Measurements from ENCODE around the gene COL2A1.
A peak's percentile ranks its signal among the peaks of the same experiment; 100 is the strongest.

The COL2A1 gene

DNA sequence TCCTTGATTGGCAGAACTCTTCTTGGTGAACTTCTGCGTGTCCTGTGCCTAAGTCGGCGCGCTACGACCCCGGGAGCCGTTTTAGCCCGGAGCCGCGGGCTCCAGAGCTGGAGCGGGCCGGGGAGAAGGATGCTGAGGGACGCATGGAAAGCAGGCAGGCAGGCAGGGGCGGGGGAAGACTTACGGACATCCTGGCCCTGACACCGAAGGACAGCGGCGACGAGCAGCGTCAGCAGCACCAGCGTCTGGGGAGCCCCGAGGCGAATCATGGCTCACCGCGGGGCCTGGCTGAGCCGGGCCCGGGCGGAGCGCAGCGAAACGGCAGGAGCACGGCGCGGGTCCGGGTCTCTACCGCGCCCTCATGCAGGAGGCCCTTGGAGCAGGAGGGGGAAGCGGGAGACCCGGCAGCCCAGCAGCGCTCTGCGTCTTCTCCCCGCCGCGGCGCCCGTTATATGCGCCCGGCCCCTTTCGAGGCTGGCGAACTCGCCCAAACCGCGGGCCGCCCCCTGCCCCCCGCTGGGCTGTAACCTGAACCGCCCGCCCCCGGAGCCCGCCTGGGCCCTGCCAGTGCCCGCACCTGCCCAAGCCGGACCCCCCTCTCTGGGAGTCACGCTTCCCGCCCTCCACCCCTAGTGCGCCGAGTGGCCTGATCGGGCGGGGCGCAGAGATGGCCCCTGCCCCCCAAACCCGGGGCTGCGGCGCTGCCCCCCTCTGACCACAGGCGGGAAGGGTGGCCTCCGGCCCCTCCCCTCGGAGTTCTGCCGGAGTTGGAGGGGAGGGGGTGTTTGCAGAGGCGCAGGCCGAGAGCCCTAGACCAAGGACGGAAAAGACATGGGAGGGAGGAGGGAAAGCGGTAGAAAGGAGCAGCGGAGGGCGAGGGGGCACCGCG, at the start of gene COL2A1:
Gene COL2A1, minus strand, starts transcription at position 424 of the 889 bp plus-strand sequence. Its CDS starts 155 bp downstream, at position 269.
- H3K27me3 ChIP-seq (ENCODE audit: low read depth, low read length) = peaks cover 53% of the 10 kb centered on the region
- peaks cover 22 to 39% of the 10 kb centered on the region in 2 donors for H3K4me1 ChIP-seq (ENCODE audit: control insufficient read depth in 1 of 2, insufficient read depth in 2 of 2, low read length in 2 of 2)
- H3K27ac ChIP-seq (ENCODE audit: low read length) = no peak within 1 kb of the TSS
- no peaks in the 10 kb centered on the region for H3K9me3 ChIP-seq (ENCODE audit: control insufficient read depth in 1 of 2, low read length in 2 of 2)
- peak within 1 kb of the TSS; percentile 44 to 60 for H3K4me3 ChIP-seq (ENCODE audit: low read depth in 1 of 2, low read length in 2 of 2)
- H3K36me3 ChIP-seq (ENCODE audit: control insufficient read depth in 1 of 2, insufficient read depth in 2 of 2, low read length in 2 of 2) = no peaks in the 10 kb centered on the region

DNA sequence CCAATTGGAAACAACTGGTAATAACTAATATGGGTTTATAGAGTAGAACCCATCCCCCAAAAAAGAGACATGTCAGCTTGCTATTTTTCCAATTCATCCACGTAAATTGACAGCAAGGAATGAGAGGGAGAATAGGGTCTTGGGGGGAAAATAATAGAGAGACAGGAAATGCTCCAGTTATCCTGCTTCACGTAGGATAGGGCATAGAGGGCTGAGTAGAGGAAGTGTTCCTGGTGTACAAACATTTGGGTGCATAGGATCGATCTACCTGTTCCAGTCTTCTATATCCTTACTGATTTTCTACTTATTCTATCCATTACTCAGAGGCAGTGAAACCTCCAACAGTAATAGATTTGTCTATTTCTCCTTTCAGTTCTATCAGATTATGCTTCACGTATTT, 49.6 kb upstream of the COL2A1 start:
- Histone ChIP-seq H3K27ac (ENCODE audit: low read length) (no peak overlapping the region), H3K9me3 (ENCODE audit: control insufficient read depth in 1 of 2, low read length in 2 of 2) (no peaks in the 10 kb centered on the region), H3K36me3 (ENCODE audit: control insufficient read depth in 1 of 2, insufficient read depth in 2 of 2, low read length in 2 of 2) (peaks cover 6 to 20% of the 10 kb centered on the region in 2 donors), H3K4me1 (ENCODE audit: control insufficient read depth in 1 of 2, insufficient read depth in 2 of 2, low read length in 2 of 2) (no peaks in the 10 kb centered on the region), H3K27me3 (ENCODE audit: low read depth, low read length) (no peaks in the 10 kb centered on the region), H3K4me3 (ENCODE audit: low read depth in 1 of 2, low read length in 2 of 2) (no peak overlapping the region)

DNA sequence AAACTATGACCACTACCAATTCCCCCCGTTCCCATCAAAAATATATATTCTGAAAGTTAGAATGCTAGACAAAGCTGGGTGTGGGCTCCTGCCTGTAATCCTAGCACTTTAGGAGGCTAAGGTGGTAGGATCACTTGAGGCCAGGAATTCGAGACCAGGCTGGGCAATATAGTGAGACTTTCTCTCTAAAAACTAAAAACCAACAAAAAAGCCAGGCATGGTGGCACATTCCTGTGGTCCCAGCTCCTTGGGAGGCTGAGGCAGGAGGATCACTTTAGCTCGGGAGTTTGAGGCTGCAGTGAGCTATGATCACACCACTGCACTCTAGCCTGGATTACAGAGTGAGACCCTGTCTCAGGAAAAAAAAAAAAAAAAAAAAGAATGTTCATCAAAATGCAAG, 48.8 kb upstream of the COL2A1 start:
- H3K27ac ChIP-seq (ENCODE audit: low read length) = no peak overlapping the region
- H3K27me3 ChIP-seq (ENCODE audit: low read depth, low read length) = no peaks in the 10 kb centered on the region
- no peaks in the 10 kb centered on the region for H3K9me3 ChIP-seq (ENCODE audit: control insufficient read depth in 1 of 2, low read length in 2 of 2)
- no peak overlapping the region for H3K4me3 ChIP-seq (ENCODE audit: low read depth in 1 of 2, low read length in 2 of 2)
- H3K36me3 ChIP-seq (ENCODE audit: control insufficient read depth in 1 of 2, insufficient read depth in 2 of 2, low read length in 2 of 2) = peaks cover 4 to 18% of the 10 kb centered on the region in 2 donors
- H3K4me1 ChIP-seq (ENCODE audit: control insufficient read depth in 1 of 2, insufficient read depth in 2 of 2, low read length in 2 of 2) = no peaks in the 10 kb centered on the region

DNA sequence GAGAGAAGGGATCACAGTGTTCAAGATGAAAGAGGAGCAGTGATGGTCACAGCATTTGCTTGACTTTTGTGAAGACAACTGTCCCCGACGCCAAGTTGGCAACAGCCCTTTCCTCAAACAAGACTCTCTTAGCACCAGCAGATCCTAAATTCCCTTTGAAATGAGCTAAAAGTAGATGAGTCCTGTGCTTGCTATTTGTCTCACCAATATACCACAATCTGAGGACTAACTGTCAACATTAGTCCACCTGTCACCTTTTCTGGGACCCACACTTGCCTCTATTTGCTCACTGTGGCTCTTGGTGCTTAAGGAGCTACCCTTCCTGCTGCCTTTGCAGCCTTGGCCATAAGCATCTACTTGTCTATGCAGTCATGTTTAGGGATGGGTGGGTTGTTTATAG, 47.4 kb upstream of the COL2A1 start:
- peaks cover 17 to 27% of the 10 kb centered on the region in 2 donors for H3K36me3 ChIP-seq (ENCODE audit: control insufficient read depth in 1 of 2, insufficient read depth in 2 of 2, low read length in 2 of 2)
- no peaks in the 10 kb centered on the region for H3K27me3 ChIP-seq (ENCODE audit: low read depth, low read length)
- no peak overlapping the region for H3K4me3 ChIP-seq (ENCODE audit: low read depth in 1 of 2, low read length in 2 of 2)
- H3K4me1 ChIP-seq (ENCODE audit: control insufficient read depth in 1 of 2, insufficient read depth in 2 of 2, low read length in 2 of 2) = no peaks in the 10 kb centered on the region
- no peaks in the 10 kb centered on the region for H3K9me3 ChIP-seq (ENCODE audit: control insufficient read depth in 1 of 2, low read length in 2 of 2)
- no peak overlapping the region for H3K27ac ChIP-seq (ENCODE audit: low read length)

DNA sequence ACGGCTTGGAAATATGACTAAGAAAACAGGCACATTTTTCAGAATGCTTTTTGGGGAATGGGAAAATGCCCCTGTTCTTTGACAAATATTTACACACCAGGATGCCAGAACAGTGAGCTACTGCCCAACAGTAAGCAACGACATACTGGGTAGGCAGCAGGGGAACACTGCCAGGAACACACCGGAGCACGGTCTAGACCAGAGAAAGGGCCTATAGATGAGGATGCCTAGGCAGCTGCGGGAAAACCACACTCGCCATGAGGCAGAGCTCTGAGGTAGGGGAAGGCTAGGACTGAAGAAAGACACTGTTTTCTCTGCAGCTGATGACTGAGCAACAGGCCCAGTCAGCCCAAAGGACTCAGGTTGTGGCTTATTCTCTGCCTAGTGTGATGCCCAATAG, 45.9 kb upstream of the COL2A1 start:
- Histone ChIP-seq H3K4me3 (ENCODE audit: low read depth in 1 of 2, low read length in 2 of 2) (no peak overlapping the region), H3K27me3 (ENCODE audit: low read depth, low read length) (no peaks in the 10 kb centered on the region), H3K9me3 (ENCODE audit: control insufficient read depth in 1 of 2, low read length in 2 of 2) (no peaks in the 10 kb centered on the region), H3K4me1 (ENCODE audit: control insufficient read depth in 1 of 2, insufficient read depth in 2 of 2, low read length in 2 of 2) (no peaks in the 10 kb centered on the region), H3K36me3 (ENCODE audit: control insufficient read depth in 1 of 2, insufficient read depth in 2 of 2, low read length in 2 of 2) (peaks cover 26 to 42% of the 10 kb centered on the region in 2 donors), H3K27ac (ENCODE audit: low read length) (no peak overlapping the region)

DNA sequence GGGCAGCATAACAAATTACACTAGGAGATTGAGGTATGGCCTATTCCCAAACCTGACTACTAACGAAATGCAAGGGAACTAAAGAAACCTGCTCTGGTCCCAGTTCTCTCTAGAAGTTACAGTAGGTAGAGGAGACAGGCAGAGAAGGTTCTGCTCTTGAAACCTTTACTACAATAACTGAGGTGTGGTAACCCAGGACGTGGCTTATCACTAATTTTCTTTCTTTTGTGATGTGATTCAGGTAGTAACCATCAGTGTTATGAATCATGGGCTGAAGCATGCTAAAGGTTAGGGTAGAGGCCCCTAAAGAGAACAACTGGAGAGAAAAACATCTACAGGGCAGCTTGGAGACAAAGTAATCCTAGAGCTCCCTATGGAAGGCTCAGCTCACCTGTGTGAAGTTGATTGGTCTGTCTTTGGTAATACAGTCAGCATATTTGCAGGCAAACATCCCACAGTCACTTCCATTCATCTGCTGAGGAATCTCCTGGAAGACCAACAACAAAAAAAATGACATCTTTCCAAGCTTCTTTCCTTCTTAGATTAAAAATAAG, 41.8 kb upstream of the COL2A1 start:
- no peaks in the 10 kb centered on the region for H3K9me3 ChIP-seq (ENCODE audit: control insufficient read depth in 1 of 2, low read length in 2 of 2)
- no peak overlapping the region for H3K4me3 ChIP-seq (ENCODE audit: low read depth in 1 of 2, low read length in 2 of 2)
- H3K4me1 ChIP-seq (ENCODE audit: control insufficient read depth in 1 of 2, insufficient read depth in 2 of 2, low read length in 2 of 2) = no peaks in the 10 kb centered on the region
- H3K27ac ChIP-seq (ENCODE audit: low read length) = no peak overlapping the region
- H3K36me3 ChIP-seq (ENCODE audit: control insufficient read depth in 1 of 2, insufficient read depth in 2 of 2, low read length in 2 of 2) = peaks cover 35 to 59% of the 10 kb centered on the region in 2 donors
- no peaks in the 10 kb centered on the region for H3K27me3 ChIP-seq (ENCODE audit: low read depth, low read length)

DNA sequence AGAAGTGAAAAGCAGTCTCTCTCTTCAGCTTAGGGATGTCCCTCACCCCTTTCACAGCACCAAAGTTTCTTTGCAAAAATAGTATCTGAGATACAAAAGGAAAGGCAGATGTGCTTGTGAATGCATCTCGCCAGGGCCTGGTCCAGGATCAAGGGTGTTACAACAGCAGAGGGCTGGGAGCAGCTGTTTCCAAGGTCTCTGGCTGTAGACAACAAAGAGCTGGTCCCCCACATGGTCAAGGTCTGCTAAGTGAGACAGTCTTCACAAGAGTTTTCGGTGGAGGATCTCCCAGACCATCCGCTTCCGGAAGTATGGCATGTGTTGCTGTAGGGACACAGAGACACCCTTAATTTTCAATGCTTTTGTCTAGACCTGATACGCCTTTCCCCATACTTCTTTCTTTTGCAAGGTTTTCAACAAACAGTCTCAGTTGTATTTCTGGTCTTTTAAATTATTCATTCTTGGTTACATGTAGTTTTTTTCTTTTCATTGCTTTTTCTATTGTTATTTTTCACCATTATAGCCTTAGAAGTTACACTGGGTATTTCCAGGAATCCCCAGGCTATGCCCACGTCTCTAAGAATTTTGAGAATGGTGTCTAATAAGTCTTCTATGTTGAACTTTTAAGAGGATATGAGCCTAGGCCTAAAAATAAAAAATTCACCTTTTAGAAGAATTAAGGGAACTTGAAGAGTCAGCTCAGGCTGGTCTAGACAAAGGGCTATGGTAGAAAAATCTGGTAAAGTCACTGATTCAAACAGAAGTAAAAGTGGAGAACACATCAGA, 41.0 kb upstream of the COL2A1 start:
- no peaks in the 10 kb centered on the region for H3K27me3 ChIP-seq (ENCODE audit: low read depth, low read length)
- no peak overlapping the region for H3K4me3 ChIP-seq (ENCODE audit: low read depth in 1 of 2, low read length in 2 of 2)
- H3K4me1 ChIP-seq (ENCODE audit: control insufficient read depth in 1 of 2, insufficient read depth in 2 of 2, low read length in 2 of 2) = no peaks in the 10 kb centered on the region
- H3K27ac ChIP-seq (ENCODE audit: low read length) = no peak overlapping the region
- H3K36me3 ChIP-seq (ENCODE audit: control insufficient read depth in 1 of 2, insufficient read depth in 2 of 2, low read length in 2 of 2) = peaks cover 35 to 54% of the 10 kb centered on the region in 2 donors
- H3K9me3 ChIP-seq (ENCODE audit: control insufficient read depth in 1 of 2, low read length in 2 of 2) = no peaks in the 10 kb centered on the region

DNA sequence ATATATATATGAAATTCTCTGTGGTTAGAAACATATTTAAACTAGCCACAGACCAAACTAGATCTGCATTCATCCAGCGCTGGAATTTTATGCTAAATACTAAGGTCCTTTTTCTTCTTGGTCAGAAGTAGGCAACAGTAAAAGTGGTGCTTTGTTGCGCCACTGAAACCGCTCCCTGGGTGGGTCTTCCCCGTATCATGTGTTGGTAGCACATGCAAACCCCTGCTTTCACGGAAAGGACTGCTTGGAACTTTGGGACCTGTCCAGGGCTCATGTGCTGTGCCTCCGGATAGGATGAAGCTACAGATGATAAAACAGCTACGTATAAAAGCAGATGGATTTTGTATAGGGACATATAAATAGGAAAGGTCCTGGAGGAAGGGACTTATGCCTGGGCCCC, 40.1 kb upstream of the COL2A1 start:
- no peak overlapping the region for H3K4me3 ChIP-seq (ENCODE audit: low read depth in 1 of 2, low read length in 2 of 2)
- no peaks in the 10 kb centered on the region for H3K4me1 ChIP-seq (ENCODE audit: control insufficient read depth in 1 of 2, insufficient read depth in 2 of 2, low read length in 2 of 2)
- H3K27me3 ChIP-seq (ENCODE audit: low read depth, low read length) = no peaks in the 10 kb centered on the region
- no peaks in the 10 kb centered on the region for H3K9me3 ChIP-seq (ENCODE audit: control insufficient read depth in 1 of 2, low read length in 2 of 2)
- peaks cover 35 to 49% of the 10 kb centered on the region in 2 donors for H3K36me3 ChIP-seq (ENCODE audit: control insufficient read depth in 1 of 2, insufficient read depth in 2 of 2, low read length in 2 of 2)
- no peak overlapping the region for H3K27ac ChIP-seq (ENCODE audit: low read length)

DNA sequence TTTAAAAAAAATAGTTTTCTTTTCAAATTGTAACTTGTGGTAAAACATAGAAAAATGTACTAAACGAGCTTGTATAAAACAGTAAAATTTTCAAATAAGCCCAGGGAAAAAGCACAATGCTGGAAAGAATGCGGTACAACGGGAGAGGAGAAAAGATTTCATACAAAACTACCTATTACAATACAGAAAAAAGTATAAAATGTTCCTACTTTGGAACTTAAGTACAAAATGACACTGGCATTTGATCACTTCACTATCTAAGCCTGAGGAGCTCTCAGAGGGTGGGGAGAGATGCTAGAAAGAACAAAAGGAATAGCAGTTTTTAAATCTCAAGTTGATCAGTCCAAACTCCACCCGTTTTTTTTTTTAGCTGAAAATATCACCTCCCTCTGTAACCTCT, 39.5 kb upstream of the COL2A1 start:
- Histone ChIP-seq H3K36me3 (ENCODE audit: control insufficient read depth in 1 of 2, insufficient read depth in 2 of 2, low read length in 2 of 2) (peaks cover 35 to 44% of the 10 kb centered on the region in 2 donors), H3K9me3 (ENCODE audit: control insufficient read depth in 1 of 2, low read length in 2 of 2) (no peaks in the 10 kb centered on the region), H3K4me1 (ENCODE audit: control insufficient read depth in 1 of 2, insufficient read depth in 2 of 2, low read length in 2 of 2) (no peaks in the 10 kb centered on the region), H3K4me3 (ENCODE audit: low read depth in 1 of 2, low read length in 2 of 2) (no peak overlapping the region), H3K27ac (ENCODE audit: low read length) (no peak overlapping the region), H3K27me3 (ENCODE audit: low read depth, low read length) (no peaks in the 10 kb centered on the region)

DNA sequence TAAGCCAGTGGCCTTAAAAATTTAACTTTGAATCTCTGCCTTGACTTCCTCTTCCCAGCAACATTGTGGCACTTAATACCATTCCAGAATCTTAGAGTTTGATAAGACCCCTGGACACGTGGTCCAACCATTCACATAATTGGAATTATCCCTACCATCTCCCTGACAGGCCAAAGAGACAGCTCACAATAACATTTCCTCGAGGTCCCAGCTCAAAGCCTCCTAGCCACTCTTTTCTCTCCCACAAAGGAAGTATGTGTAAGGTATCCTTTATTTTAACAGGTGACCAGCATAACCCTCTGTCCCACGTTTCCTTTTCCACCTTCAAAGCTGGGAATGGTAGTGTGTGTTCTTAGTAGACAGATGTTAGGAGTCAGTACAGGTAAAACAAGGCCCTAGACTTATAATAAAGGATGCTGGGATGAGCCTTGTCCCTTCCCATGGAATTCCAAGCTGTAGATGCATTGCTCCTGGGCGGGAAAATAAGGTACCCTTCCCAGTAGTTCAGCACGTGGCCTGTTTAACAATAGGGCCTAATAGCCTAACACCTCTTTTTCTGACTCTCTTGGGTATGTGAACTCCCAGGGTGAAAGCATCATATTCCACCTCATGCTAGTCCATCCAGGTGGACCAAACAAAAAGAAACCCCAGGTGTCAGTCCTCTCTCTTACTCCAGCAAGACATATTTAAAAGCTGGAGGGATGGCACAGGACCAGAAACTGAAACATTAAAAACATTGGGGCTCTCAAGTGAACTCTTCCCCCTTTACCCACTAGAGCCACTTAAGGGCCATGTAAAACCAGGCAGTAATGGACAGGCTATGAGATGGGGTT, 37.5 kb upstream of the COL2A1 start:
- Histone ChIP-seq H3K27me3 (ENCODE audit: low read depth, low read length) (no peaks in the 10 kb centered on the region), H3K27ac (ENCODE audit: low read length) (no peak overlapping the region), H3K4me1 (ENCODE audit: control insufficient read depth in 1 of 2, insufficient read depth in 2 of 2, low read length in 2 of 2) (no peaks in the 10 kb centered on the region), H3K4me3 (ENCODE audit: low read depth in 1 of 2, low read length in 2 of 2) (no peak overlapping the region), H3K36me3 (ENCODE audit: control insufficient read depth in 1 of 2, insufficient read depth in 2 of 2, low read length in 2 of 2) (peaks cover 19 to 33% of the 10 kb centered on the region in 2 donors), H3K9me3 (ENCODE audit: control insufficient read depth in 1 of 2, low read length in 2 of 2) (no peaks in the 10 kb centered on the region)

All from muscle layer of duodenum (tissue), 2 donors.